EH (cell line): Measurements from ENCODE around the gene NUDT9.
"Not testable (repeated sequence)": the region's sequence is repeated elsewhere in the genome, so short reads cannot be mapped to it uniquely, and the experiment has no call there.

Source experiments
- DNase-seq: peaks from one replicate; pipeline ENCODE4 v3.0.0-alpha.2; 2015; ENCODE audit warnings: low read depth

NUDT9 gene

GRCh38 chr4:87461281-87461700, 38.9 kb downstream of the NUDT9 start:
- no peak for DNase-seq

- DNase-seq, result no peak
These were observed 39.7 kb downstream of the NUDT9 start for GRCh38 chr4:87462102-87462501.

DNA sequence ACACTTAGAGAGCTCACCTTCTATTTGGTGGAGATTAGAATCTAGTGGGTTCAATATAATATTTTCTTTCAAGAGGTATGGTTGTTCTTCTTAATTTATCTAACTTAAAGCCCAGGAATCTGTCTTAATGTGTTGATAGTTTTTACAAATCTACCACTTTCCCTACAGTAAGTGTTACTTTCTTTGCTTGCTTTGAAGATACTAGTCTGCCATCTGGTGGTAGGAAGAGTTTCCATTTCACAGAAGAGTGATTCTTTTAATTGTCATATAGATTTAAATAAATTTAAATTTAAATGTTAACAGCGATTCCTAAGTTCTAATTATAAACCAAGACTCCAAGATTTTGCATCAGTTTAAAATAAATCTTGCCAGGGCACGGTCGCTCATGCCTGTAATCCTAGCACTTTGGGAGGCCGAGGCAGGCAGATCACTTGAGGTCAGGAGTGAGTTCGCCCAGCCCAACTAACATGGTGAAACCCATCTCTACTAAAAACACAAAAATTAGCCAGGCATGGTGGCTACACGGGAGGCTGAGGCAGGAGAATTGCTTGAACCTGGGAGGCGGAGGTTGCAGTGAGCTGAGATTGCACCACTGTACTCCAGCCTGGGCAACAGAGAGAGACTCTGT, 43.5 kb downstream of the NUDT9 start:
- peak; percentile 58 for DNase-seq

DNA sequence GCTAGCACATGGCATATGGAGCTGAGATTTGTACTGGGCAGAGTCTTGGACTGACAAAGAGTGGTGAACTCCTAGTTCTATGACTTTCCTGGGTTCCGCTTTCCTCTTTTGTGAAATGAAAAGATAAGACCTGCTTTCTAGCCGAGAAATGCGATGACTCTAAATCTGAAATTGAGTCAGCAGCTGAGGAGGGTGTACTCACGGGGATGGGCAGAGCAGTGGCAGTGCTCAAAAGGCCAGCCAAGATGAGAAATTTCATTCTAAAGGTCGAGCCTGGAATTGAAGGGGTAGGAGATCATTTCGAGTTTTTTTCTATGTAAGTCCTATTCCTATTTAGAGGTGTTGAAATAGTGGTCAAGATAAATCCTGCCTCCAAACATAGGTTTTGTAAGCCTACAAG, 47.0 kb downstream of the NUDT9 start:
- DNase-seq, result no peak

- no peak for DNase-seq
These were observed 54.6 kb downstream of the NUDT9 start for GRCh38 chr4:87476934-87477333.

DNA sequence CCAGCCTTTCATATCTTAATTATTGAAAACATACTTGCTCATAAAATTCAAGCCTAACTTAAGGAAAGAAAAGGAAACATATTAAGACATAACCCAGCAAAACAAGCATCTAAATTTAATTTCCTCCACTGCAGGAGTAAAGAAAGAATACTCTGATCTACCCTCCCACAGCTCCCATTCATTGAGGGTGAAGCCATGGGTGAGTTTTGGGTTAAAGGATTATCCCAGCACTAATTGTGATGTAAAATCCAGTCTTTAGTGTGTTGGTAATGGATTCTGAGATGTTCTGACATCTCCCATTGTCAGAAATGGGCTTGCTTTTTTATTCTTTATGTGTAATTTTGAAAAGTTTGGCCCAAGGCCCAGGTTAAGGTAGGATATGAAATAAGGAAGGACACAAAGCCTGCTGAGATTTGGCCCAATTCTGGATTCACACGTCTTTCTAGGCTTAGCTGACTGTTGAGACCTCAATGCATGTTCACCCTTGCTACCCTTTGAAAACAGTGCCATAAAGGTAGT, 56.4 kb downstream of the NUDT9 start:
- DNase-seq, result no peak

- no peak for DNase-seq
These were observed 59.0 kb downstream of the NUDT9 start for GRCh38 chr4:87481377-87481776.

- DNase-seq, result not testable (repeated sequence)
These were observed 60.9 kb downstream of the NUDT9 start for GRCh38 chr4:87483247-87483646.

DNA sequence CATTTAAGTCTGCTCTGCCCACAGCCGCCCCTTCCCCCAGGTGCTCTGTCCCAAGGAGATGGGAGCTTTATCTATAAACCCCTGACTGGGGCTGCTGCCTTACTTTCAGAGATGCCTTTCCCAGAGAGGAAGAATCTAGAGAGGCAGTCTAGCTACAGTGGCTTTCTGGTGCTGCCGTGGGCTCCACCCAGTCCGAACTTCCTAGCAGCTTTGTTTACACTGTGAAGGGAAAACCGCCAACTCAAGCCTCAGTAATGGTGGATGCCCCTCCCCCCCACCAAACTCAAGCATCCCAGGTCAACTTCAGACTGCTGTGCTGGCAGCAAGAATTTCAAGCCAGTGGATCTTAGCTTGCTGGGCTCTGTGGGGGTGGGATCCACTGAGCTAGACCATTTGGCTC, 66.3 kb downstream of the NUDT9 start:
- peak; percentile 28 for DNase-seq

DNA sequence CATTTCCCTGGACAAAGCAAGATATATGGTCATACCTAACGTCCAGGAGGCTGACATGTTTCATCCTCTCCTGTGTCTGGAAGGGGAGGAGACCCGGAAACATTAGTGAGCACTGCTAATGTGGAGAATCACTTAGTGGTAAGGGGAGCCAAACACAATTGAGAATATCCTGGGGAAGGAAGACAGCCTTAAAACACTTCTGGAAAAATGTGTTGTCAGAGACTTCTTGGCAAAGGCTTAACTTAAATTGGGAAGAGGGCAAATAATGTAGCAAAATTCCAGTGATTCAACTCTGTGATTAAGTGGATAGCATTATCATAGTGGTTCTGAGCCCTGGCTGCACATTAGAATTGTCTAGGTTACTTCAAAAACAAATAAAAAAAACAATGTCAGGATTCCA, 67.3 kb downstream of the NUDT9 start:
- DNase-seq, result peak; percentile 44

DNA sequence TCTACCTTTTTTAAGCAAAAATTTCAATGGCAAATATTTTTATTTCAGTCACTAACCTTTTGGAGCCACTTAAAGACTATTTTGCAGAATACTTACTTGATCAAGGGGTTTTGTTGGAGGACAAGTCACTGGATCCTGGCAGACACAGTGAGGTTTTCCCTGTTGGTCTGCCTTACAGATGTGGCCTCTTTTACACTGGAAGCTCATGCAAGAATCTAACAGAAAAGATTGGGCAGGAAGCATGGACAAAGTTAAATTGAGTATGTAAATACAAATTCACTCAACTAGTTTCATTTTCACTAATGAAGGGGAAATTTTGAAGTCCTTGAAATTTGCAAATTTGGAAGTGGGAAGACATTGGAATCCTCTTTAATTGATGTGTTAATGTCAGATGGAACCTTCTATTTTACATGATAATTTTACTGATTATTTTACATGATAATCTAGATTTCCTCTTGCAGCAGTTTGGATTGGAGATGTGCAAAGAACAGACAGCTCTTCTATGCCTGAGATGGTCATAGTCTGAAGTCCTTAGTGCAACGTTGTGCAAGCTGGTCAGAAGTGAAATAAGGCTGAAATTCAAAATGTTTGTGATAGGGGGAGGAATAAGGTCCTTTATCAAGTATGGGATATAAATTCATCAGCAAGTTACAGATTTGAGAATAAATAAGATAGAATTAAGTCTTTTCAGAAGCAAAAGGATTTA, 68.4 kb downstream of the NUDT9 start:
- no peak for DNase-seq

DNA sequence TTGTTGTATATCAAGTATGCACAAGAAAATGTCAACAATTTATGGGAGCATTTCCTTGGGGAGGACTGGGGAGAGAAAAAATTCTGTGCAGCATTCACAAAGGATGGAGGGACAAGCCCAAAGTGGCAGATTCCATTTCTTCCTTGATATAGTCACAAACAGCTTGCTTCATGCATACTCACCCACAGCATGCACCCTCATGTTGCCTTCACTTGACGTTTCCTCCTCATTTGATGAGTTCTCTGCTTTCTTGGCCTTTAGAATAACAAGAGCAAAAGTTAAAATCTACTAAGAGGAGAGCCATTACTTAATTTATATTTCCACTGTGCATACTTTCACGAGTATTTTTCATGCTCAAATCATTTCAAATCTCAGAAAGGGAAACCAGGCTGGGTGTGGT, 69.1 kb downstream of the NUDT9 start:
- no peak for DNase-seq

- not testable (repeated sequence) for DNase-seq
These were observed 69.5 kb downstream of the NUDT9 start for GRCh38 chr4:87491851-87492250.

GRCh38 chr4:87493115-87493514, 70.7 kb downstream of the NUDT9 start:
- DNase-seq, result no peak

DNA sequence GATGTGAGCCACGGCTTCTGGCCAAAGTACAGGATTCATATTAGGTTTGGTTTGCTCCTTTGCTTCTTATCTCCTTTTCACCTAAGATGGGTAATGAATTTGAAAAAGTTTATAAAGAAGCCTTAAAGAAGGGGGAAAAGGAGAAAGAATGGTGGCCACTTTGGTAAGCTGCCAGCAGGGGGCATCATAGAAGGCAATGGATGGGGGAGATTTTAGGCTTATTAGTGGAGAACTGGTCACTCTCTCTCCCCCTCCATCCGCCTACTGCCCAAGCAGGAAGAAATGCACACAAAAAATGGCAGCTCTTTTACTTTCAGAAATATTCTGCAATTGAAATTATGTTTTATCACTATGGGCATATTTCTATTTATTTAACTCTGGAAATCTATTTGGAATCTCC, 74.8 kb downstream of the NUDT9 start:
- no peak for DNase-seq

DNA sequence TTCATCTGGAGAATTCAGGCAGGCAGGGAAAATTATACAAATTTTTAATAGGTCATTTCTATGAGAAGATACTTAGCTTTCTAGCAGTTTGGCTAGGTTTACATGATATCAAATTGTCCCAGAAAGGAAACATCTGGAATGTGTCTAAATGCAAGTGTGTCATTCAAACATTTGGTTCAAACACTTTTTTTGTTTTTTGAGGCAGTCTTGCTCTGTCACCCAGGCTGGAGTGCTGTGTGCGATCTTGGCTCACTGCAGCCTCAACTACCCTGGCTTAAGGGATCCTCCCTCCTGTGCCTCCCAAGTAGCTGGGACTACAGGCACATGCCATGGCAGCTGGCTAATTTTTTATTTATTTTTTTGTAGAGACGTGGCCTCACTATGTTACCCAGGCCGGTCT, 75.2 kb downstream of the NUDT9 start:
- DNase-seq, result no peak

GRCh38 chr4:87498446-87498900, 76.1 kb downstream of the NUDT9 start:
- peak; percentile 67 for DNase-seq

DNA sequence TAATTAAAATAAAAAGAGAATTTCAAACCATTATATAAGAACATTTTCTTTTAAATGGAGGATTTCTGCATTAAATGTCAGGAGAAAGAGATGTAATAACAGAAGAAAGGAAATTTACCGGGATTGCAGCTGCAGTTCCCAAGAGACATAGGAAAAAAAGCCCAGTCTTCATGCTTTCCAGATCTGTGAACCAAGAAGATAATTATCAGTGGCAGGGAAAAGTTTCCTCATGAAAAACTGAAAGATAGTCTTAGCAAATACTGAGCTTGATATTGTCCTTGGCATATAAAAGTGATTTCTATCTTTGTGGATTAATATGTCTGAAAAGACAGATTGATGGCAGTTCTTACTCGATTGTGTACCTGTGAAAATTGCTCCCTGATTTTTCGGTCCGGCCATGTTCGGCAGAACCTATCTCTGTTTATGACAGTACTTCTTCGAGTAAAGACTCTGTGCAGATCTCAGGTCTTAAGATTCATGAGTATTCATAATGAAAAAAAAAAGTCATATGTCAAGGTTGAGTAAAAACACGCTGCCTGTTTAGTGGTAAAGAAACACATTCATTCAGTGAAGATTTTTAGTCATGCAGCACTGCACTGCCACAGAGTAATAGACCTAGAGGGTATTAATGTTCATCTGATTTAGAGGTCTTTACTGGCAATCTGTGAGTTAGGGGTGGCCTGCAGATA, 77.2 kb downstream of the NUDT9 start:
- DNase-seq, result no peak

GRCh38 chr4:87500092-87500462, 77.7 kb downstream of the NUDT9 start:
- no peak for DNase-seq

GRCh38 chr4:87502580-87503238, 80.3 kb downstream of the NUDT9 start:
- peak; percentile 82 for DNase-seq

DNA sequence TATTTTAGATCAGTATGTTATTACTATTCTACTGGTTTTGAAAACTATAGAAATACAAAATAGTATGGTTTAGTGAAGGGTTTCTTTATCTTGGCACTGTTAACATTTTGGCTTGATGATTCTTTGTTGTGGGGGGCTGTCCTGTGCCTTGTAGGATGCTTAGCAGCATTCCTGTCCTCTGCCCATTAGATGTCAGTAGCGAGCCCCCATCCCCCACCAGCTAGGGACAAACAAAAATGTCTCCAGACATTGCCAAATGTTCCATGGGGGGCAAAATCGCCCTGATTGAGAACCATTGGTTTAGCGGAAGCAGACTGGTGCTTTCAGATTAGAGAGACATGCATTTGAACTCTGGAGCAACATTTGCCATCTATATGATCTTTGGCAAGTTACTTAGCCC, 83.5 kb downstream of the NUDT9 start:
- DNase-seq, result no peak

DNA sequence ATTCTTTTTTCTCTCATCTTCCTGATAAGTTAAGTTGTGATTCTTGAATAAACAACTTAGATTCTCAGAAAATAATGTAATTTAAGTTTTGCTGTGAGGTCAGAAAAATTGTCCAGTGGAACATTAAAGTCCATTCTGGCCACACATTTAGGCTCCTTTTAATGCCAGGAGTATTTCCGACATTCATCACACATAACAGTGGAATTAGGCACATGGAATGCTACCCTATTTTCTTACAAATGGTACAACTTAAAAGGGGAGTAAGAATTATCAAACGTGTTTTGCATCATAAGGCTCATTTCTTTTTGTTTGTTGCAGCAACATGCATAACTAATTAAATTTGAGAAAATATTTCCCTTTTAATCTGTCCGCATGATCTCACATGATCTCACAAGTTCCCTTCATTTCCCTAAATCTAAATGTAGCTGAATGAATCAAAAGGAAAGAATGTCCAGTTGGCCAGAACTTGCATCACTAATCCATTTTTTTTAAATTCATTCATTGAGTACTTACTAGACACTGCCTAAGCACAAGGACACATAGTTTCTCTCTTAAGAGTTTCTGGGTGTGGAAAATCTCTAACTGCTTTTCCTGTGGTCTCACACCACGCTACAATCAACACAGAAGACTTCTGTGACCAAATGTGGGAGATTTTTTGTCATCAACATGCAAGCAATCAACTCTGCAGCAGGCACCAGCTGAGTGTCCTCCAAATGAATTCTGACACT, 84.8 kb downstream of the NUDT9 start:
- DNase-seq, result peak; percentile 92
